Heart left ventricle (tissue), 16 donors: ENCODE measurements around the gene CD300LG. TPM values are rescaled to one million over a fixed set of nuclear protein-coding genes. Genes with fewer than 3 reads are reported as not detected.

Experiments
- ATAC-seq, 4 donors: fragments of 200-7000 bp; cut with Tn5 transposase; one replicate each; pipeline ENCODE4 v1.9.1; 2020 to 2022; ENCODE audit warnings: moderate library complexity in 4 of 4, mild to moderate bottlenecking in 3 of 4, moderate number of reproducible peaks in 1 of 4
- DNase-seq, 5 donors: peaks; one replicate each; pipeline ENCODE4 v3.0.0-alpha.2; 2020
- H3K27ac ChIP-seq, 12 donors: fragments of 200-600 bp; sonication (generic) in 4 of 12; one replicate each; pipeline versions ENCODE4 v1.5.0 to v1.8.0; 2016 to 2022; ENCODE audit warnings: mild to moderate bottlenecking in 2 of 12
- H3K27me3 ChIP-seq, 9 donors: fragments of 200-600 bp; sonication (generic) in 2 of 9; one replicate each; pipeline versions ENCODE4 v1.5.1 to v1.8.0; 2016 to 2022; ENCODE audit warnings: mild to moderate bottlenecking in 3 of 9
- H3K36me3 ChIP-seq, 9 donors: fragments of 200-600 bp; sonication (generic) in 2 of 9; one replicate each; pipeline versions ENCODE4 v1.5.0 to v1.8.0; 2018 to 2022; ENCODE audit warnings: mild to moderate bottlenecking in 2 of 9
- H3K4me1 ChIP-seq, 12 donors: fragments of 200-600 bp; sonication (generic) in 4 of 12; one replicate each; pipeline versions ENCODE4 v1.5.0 to v1.8.0; 2016 to 2022; ENCODE audit warnings: mild to moderate bottlenecking in 3 of 12
- H3K4me3 ChIP-seq, 12 donors: fragments of 200-600 bp; sonication (generic) in 4 of 12; one replicate each; pipeline versions ENCODE4 v1.5.0 to v1.8.0; 2017 to 2022; ENCODE audit warnings: mild to moderate bottlenecking in 9 of 12, moderate library complexity in 4 of 12
- H3K9me3 ChIP-seq, 12 donors: fragments of 200-600 bp; sonication (generic) in 4 of 12; one replicate each; pipeline versions ENCODE4 v1.5.0 to v1.8.0; 2016 to 2022; ENCODE audit warnings: mild to moderate bottlenecking in 1 of 12
- POLR2A ChIP-seq, 2 donors: fragments of 450-650 bp; IDR thresholded peaks; one replicate each; pipeline ENCODE4 v1.6.1; 2017; ENCODE audit warnings: antibody characterized with exemption in 2 of 2, mild to moderate bottlenecking in 2 of 2, moderate library complexity in 2 of 2
- WGBS, 4 donors: extraction: QIAGEN DNeasy Blood & Tissue Kit in 2 of 4; methylation state at CpG; one replicate each; pipeline versions ENCODE4 v1.1.5 to v1.1.7; 2013 to 2018; 5-methylcytosine and 5-hydroxymethylcytosine counted together
- intact Hi-C, 10 donors: fragments of 100-400 bp; cut with DNase I; formaldehyde crosslinking; loops; one replicate each; pipeline versions ENCODE4 v1.11.1 to v1.14.2; 2022
- polyA plus RNA-seq, 2 donors: library from polyadenylated mRNA; stranded (reverse); fragments of 200-250 nt; gene quantifications; one replicate each; pipeline ENCODE4 v1.2.3, GENCODE V29; 2013
- total RNA-seq, 9 donors: library from RNA; depleted of rRNA in 2 of 9; stranded (reverse); fragments of >200 nt in 2 of 9; fragmentation: NEBNext Ultra II Directional in 3 of 9; extraction: Animal tissue kit (Norgen Biotek cat#: 25700) in 3 of 9; gene quantifications; one replicate each; pipeline versions ENCODE4 v1.1.0 to v1.2.4, GENCODE V29; 2016 to 2023
- TF ChIP-seq, protein P1 (sequence below), 12 donors: fragments of 200-600 bp; sonication (generic) in 4 of 12; IDR thresholded peaks; one replicate each; pipeline versions ENCODE4 v1.5.0 to v1.8.0; 2018 to 2022; ENCODE audit warnings: antibody characterized with exemption in 12 of 12, mild to moderate bottlenecking in 5 of 12
- donor health status: ischemic (EF 13 %, LVEDD 7.1; RV severe dilation, severe dysfunction).
- donor health status: healthy with polysubstance abuse.
- donor health status: DM: no; HTN: yes; CAD: no.
- donor health status: DM: no; HTN: no; CAD: no.
- donor health status: ischemic (EF 25% LVEDD 6.9; RV normal size, moderate dysfunction).
- donor health status: ischemic (EF 25% LVEDD 5.7; RV mildly dilated, moderate dysfunction).
- donor health status: healthy.
- donor health status: DM: yes; HTN: yes; CAD: no.
- donor health status: ischemic (EF 35%, LVEDD 5.7; RV mildly dilated, moderate dysfunction).
- donor health status: nonischemic (EF 11% LVEDD 7.7; RV severe dilation, severe dysfunction).
- donor health status: DM: yes; HTN: yes; CAD: no.
- donor health status: PGD.
- donor health status: ischemic (EF 29% LVEDD 5.4; RV normal size, mild dysfunction).
- donor health status: nonischemic (EF 23%, LVEDD 6.1; RV moderate dilation, normal function).

The CD300LG gene
- total and polyA plus RNA-seq, 11 donors: 7.3 to 85.8 (median 19.9) TPM

DNA sequence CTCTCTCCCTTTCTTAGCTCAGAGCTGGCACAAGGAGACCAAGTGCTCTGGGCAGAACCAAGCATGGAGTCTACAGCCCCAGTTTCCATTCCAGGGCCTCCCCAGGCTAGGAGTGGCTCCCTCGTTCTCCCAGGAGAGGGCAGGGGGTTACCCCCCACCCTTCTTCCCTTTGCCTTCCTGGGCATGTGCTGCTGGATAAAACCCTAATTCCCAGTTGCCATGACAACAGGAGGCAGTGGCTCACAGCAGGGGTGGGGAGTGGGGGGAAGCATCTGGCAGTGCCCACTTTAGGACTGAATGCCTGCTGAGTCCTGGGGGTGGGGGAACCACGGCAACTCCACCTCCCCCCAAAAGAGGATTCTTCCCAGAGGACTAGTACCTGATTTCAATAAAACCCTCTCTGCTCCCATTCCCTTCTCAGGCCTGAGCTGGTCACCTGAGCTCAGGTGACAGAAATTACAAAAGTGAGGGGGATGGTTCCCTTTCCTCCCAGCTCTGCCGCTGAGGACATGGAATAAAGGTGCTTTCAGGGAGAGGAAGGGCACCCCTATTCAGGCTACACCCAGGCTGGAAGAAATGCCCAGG lies 58.5 kb downstream of the CD300LG start:
- Histone ChIP-seq H3K27ac (peak overlapping the region in 2 of 12 donors; percentile 85 to 98), H3K4me1 (peaks cover 0 to 41% (median 28%) of the 10 kb centered on the region in 12 donors), H3K9me3 (no peaks in the 10 kb centered on the region)

DNA sequence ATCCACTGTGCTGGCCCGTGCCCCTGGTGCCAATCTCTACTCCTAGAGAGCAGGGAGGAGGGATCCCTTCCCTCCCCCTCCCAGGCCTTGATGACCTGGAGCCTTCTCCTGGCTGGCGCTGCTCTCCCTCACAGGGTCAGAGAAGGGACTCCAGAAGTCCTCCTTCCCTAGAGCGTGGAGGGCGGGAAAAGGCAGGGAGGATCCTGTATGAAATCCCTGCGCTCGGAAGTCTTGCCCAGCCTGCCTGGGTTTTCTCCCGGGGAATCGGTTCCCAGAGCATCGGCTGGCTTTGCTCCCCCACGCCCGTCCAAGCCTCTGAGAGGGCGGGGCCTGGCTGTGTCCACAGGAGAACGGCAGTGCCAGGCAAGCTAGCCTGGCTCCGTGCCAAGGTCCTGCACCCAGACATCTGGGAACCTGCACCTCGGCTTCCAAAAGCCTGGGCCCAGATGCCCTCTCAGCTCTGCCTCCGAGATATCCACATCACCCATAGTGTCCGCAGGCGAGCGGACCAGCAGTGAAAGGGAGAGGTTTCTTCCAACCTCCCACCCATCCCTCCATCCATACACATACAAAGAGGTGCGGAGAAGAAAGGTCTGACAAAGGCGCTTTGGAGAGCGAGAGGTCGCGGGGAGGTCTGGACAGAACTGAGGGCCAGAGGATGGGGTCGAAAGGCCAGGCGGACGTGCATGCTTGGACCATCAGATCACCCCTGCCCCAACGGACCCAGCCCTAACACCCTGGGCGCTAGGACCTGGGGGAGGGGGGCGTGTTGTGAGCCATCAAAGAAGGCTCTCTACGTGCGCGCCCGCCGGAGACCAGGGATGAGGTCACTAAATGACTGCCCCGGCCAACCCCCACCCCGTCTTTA lies 59.2 kb downstream of the CD300LG start:
- peaks cover 0 to 5% (median 0%) of the 10 kb centered on the region in 9 donors for H3K36me3 ChIP-seq
- ATAC-seq (peak; percentile 47 to 81 (median 77)), DNase-seq (peak; percentile 74 to 86 (median 80))
- H3K27me3 ChIP-seq: peaks cover 0 to 35% (median 0%) of the 10 kb centered on the region in 9 donors
- no peaks in the 10 kb centered on the region for H3K9me3 ChIP-seq
- WGBS, 4 donors: 2 to 6% (median 5%) methylated on average over 32 to 37 of the region's 37 CpGs
- H3K27ac ChIP-seq: peak overlapping the region in 10 of 12 donors; percentile 3 to 98 (median 84)
- intact Hi-C loops: no loop called here
- H3K4me1 ChIP-seq: peaks cover 0 to 34% (median 23%) of the 10 kb centered on the region in 12 donors
- TF ChIP-seq POLR2A (IDR thresholded peaks at IDR 0.05): no peak
- TF ChIP-seq, protein P1, sequence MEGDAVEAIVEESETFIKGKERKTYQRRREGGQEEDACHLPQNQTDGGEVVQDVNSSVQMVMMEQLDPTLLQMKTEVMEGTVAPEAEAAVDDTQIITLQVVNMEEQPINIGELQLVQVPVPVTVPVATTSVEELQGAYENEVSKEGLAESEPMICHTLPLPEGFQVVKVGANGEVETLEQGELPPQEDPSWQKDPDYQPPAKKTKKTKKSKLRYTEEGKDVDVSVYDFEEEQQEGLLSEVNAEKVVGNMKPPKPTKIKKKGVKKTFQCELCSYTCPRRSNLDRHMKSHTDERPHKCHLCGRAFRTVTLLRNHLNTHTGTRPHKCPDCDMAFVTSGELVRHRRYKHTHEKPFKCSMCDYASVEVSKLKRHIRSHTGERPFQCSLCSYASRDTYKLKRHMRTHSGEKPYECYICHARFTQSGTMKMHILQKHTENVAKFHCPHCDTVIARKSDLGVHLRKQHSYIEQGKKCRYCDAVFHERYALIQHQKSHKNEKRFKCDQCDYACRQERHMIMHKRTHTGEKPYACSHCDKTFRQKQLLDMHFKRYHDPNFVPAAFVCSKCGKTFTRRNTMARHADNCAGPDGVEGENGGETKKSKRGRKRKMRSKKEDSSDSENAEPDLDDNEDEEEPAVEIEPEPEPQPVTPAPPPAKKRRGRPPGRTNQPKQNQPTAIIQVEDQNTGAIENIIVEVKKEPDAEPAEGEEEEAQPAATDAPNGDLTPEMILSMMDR (IDR thresholded peaks at IDR 0.05): no peak
- peak overlapping the region; percentile 59 to 94 (median 78) for H3K4me3 ChIP-seq

More for the DNA sequence above, 58.5 kb downstream of the CD300LG start:
- ATAC-seq (no peak), DNase-seq (no peak)
- Histone ChIP-seq H3K36me3 (peaks cover 0 to 5% (median 0%) of the 10 kb centered on the region in 9 donors), H3K27me3 (peaks cover 0 to 35% (median 0%) of the 10 kb centered on the region in 9 donors), H3K4me3 (peak overlapping the region in 7 of 12 donors; percentile 67 to 94 (median 85))
- intact Hi-C loops: no loop called here
- TF ChIP-seq POLR2A (IDR thresholded peaks at IDR 0.05): no peak
- TF ChIP-seq, protein P1 (IDR thresholded peaks at IDR 0.05): no peak
- WGBS, 4 donors: 39 to 61% (median 45%) methylated on average over 3 of the region's 3 CpGs

DNA sequence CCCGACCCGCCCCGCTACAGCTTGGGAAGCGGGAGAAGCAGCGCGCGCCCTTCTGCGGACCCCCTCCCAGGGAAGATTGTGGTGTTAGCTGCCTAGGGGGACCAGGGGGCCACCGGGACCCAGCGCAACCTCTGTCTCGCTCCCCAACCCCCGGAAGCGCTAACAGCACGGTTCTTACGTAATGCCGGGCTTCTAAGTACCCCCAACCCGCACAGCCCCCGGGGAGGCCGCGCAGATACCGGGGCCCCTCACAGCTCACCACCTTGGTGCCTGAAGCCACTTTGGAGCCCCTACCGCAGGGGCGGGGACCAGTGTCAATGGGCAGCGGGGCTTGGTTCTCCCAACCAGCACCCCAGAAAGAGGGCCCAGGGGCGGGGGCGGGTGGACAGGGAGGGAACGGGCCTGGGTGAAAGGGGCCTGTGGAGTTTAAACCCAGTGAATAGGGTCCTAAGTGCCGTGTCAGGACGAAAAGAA lies 60.0 kb downstream of the CD300LG start:
- Histone ChIP-seq H3K36me3 (peaks cover 0 to 5% (median 0%) of the 10 kb centered on the region in 9 donors), H3K4me1 (peaks cover 0 to 31% (median 23%) of the 10 kb centered on the region in 12 donors), H3K27ac (peak overlapping the region; percentile 16 to 98 (median 78)), H3K4me3 (peak overlapping the region; percentile 59 to 94 (median 78)), H3K9me3 (no peaks in the 10 kb centered on the region), H3K27me3 (peaks cover 0 to 35% (median 0%) of the 10 kb centered on the region in 9 donors)
- WGBS, 4 donors: 0 to 1% (median 0%) methylated on average over 16 to 29 of the region's 29 CpGs
- TF ChIP-seq, protein P1 (IDR thresholded peaks at IDR 0.05): no peak
- TF ChIP-seq POLR2A (IDR thresholded peaks at IDR 0.05): no peak
- intact Hi-C loops: no loop called here
- ATAC-seq (peak in 3 of 4 donors; percentile 2 to 6 (median 6)), DNase-seq (no peak)
